SK-N-SH treated with all-trans-retinoic acid at 6 μM for 48 hours (cell line): ENCODE data around the gene LRRC51.

Experiments used
- ATAC-seq: fragments of 200-7000 bp; cut with Tn5 transposase; 3 replicates; pipeline ENCODE4 v1.9.1; 2020; ENCODE audit warnings: mild to moderate bottlenecking, moderate library complexity
- ARNTL ChIP-seq: fragments of 450-650 bp; formaldehyde crosslinking; IDR thresholded peaks from 2 replicates; pipeline ENCODE4 v1.5.0; 2020; ENCODE audit warnings: low read depth, mild to moderate bottlenecking, moderate library complexity, borderline replicate concordance
- BACH2 ChIP-seq: fragments of 250-450 bp; sonication (Bioruptor Pico); IDR thresholded peaks from 2 replicates; pipeline ENCODE4 v1.9.0; 2021; ENCODE audit warnings: mild to moderate bottlenecking, borderline replicate concordance
- CREB5 ChIP-seq: fragments of 250-450 bp; sonication (Bioruptor Pico); IDR thresholded peaks from 2 replicates; pipeline ENCODE4 v1.5.1; 2020; ENCODE audit warnings: low read depth, mild to moderate bottlenecking, moderate library complexity
- CSDC2 ChIP-seq: fragments of 250-450 bp; sonication (Bioruptor Pico); IDR thresholded peaks from 2 replicates; pipeline ENCODE4 v1.5.0; 2020; ENCODE audit warnings: mild to moderate bottlenecking, moderate library complexity
- CSRNP3 ChIP-seq: fragments of 250-450 bp; sonication (Bioruptor Pico); IDR thresholded peaks from 2 replicates; pipeline ENCODE4 v1.5.1; 2021; ENCODE audit warnings: mild to moderate bottlenecking, moderate library complexity
- ESRRG ChIP-seq: fragments of 250-450 bp; sonication (Bioruptor Pico); IDR thresholded peaks from 2 replicates; pipeline ENCODE4 v1.6.1; 2021; ENCODE audit warnings: mild to moderate bottlenecking
- GLIS3 ChIP-seq: fragments of 250-450 bp; sonication (Bioruptor Pico); IDR thresholded peaks from 2 replicates; pipeline ENCODE4 v1.5.0; 2020; ENCODE audit warnings: mild to moderate bottlenecking, moderate library complexity
- ISL1 ChIP-seq: fragments of 250-450 bp; sonication (Bioruptor Pico); IDR thresholded peaks from 2 replicates; pipeline ENCODE4 v2.1.2; 2022; ENCODE audit warnings: mild to moderate bottlenecking, moderate library complexity
- OSR1 ChIP-seq: fragments of 250-450 bp; sonication (Bioruptor Pico); IDR thresholded peaks from 2 replicates; pipeline ENCODE4 v1.8.0; 2022; ENCODE audit warnings: moderate library complexity, mild to moderate bottlenecking, inconsistent platforms
- PATZ1 ChIP-seq: fragments of 250-450 bp; sonication (Bioruptor Pico); IDR thresholded peaks from 2 replicates; pipeline ENCODE4 v1.8.0; 2020; ENCODE audit warnings: mild to moderate bottlenecking, moderate library complexity, borderline replicate concordance
- PPARA ChIP-seq: fragments of 250-450 bp; sonication (Bioruptor Pico); IDR thresholded peaks from 2 replicates; pipeline ENCODE4 v1.5.0; 2020; ENCODE audit warnings: mild to moderate bottlenecking, borderline replicate concordance
- RARB ChIP-seq: fragments of 250-450 bp; sonication (Bioruptor Pico); IDR thresholded peaks from 2 replicates; pipeline ENCODE4 v1.8.0; 2021; ENCODE audit warnings: mild to moderate bottlenecking, moderate library complexity
- SNAI2 ChIP-seq: fragments of 250-450 bp; sonication (Bioruptor Pico); IDR thresholded peaks from 2 replicates; pipeline ENCODE4 v1.5.0; 2020; ENCODE audit warnings: mild to moderate bottlenecking, moderate library complexity
- TCF4 ChIP-seq: fragments of 250-450 bp; sonication (Bioruptor Pico); IDR thresholded peaks from 2 replicates; pipeline ENCODE4 v1.8.0; 2021; ENCODE audit warnings: mild to moderate bottlenecking, moderate library complexity, borderline replicate concordance
- TOX ChIP-seq: fragments of 250-450 bp; sonication (Bioruptor Pico); IDR thresholded peaks from 2 replicates; pipeline ENCODE4 v1.8.0; 2021; ENCODE audit warnings: mild to moderate bottlenecking, moderate library complexity, borderline replicate concordance
- TSHZ2 ChIP-seq: fragments of 250-450 bp; sonication (Bioruptor Pico); IDR thresholded peaks from 2 replicates; pipeline ENCODE4 v1.5.0; 2020; ENCODE audit warnings: mild to moderate bottlenecking, moderate library complexity
- ZC3H10 ChIP-seq: fragments of 250-450 bp; sonication (Bioruptor Pico); IDR thresholded peaks from 2 replicates; pipeline ENCODE4 v1.5.1; 2021; ENCODE audit warnings: mild to moderate bottlenecking, moderate library complexity
- ZFP3 ChIP-seq: fragments of 250-450 bp; sonication (Bioruptor Pico); IDR thresholded peaks from 2 replicates; pipeline ENCODE4 v1.5.0; 2020; ENCODE audit warnings: mild to moderate bottlenecking, moderate library complexity
- ZNF565 ChIP-seq: fragments of 450-650 bp; formaldehyde crosslinking; conservative IDR thresholded peaks from 2 replicates; pipeline ENCODE4 v1.5.0; 2020; ENCODE audit warnings: low read depth, mild to moderate bottlenecking, moderate library complexity
- ZNF70 ChIP-seq: fragments of 450-650 bp; formaldehyde crosslinking; IDR thresholded peaks from 2 replicates; pipeline ENCODE4 v1.5.0; 2020; ENCODE audit warnings: mild to moderate bottlenecking, moderate library complexity
- ZNF8 ChIP-seq: fragments of 450-650 bp; formaldehyde crosslinking; IDR thresholded peaks from 2 replicates; pipeline ENCODE4 v1.5.0; 2020; ENCODE audit warnings: mild to moderate bottlenecking, moderate library complexity

The LRRC51 gene

GRCh38 chr11:72084965-72085364, 4.3 kb downstream of the LRRC51 start (continued):
- TF ChIP-seq CREB5 (CRISPR knock-in tag), result no peak

- TF ChIP-seq ESRRG (CRISPR knock-in tag) (no peak), ZNF8 (CRISPR knock-in tag) (no peak), OSR1 (CRISPR knock-in tag) (no peak), BACH2 (CRISPR knock-in tag) (no peak), RARB (CRISPR knock-in tag) (no peak), PATZ1 (no peak), ARNTL (CRISPR knock-in tag) (no peak), TSHZ2 (CRISPR knock-in tag) (no peak), SNAI2 (CRISPR knock-in tag) (no peak), ZNF565 (CRISPR knock-in tag) (no peak), ISL1 (CRISPR knock-in tag) (no peak), PPARA (no peak), TCF4 (CRISPR knock-in tag) (no peak), CSDC2 (no peak), CSRNP3 (no peak), ZNF70 (CRISPR knock-in tag) (no peak)
- no peak for ATAC-seq
Observed at GRCh38 chr11:72085621-72086351, 5.1 kb downstream of the LRRC51 start.

- TF ChIP-seq ZFP3 (CRISPR knock-in tag) (no peak), GLIS3 (CRISPR knock-in tag) (no peak), ZNF565 (CRISPR knock-in tag) (no peak), OSR1 (CRISPR knock-in tag) (no peak), TSHZ2 (CRISPR knock-in tag) (no peak), SNAI2 (CRISPR knock-in tag) (no peak), ESRRG (CRISPR knock-in tag) (no peak), ISL1 (CRISPR knock-in tag) (no peak), ZNF70 (CRISPR knock-in tag) (no peak), PATZ1 (no peak), TCF4 (CRISPR knock-in tag) (no peak), ZC3H10 (no peak), CREB5 (CRISPR knock-in tag) (no peak), TOX (CRISPR knock-in tag) (no peak), PPARA (no peak), CSDC2 (no peak), ZNF8 (CRISPR knock-in tag) (no peak)
- ATAC-seq, result no peak
Observed at GRCh38 chr11:72088076-72088808, 7.6 kb downstream of the LRRC51 start.
